Right cardiac atrium (tissue), 5 donors: ENCODE results near the gene CERS3. TPM values are rescaled to one million over a fixed set of nuclear protein-coding genes. Genes with fewer than 3 reads are reported as not detected.

Source experiments
- ATAC-seq, 2 donors: fragments of 200-7000 bp; cut with Tn5 transposase; one replicate each; pipeline versions ENCODE4 v1.8.0 to v1.9.1; 2020; ENCODE audit warnings: moderate library complexity in 2 of 2, mild to moderate bottlenecking in 1 of 2
- DNase-seq, 3 donors: peaks; one replicate each; pipeline ENCODE4 v3.0.0-alpha.2; 2020
- H3K27ac ChIP-seq: one replicate; pipeline ENCODE4 v1.5.1; 2013; ENCODE audit warnings: mild to moderate bottlenecking, low read length, control low read depth, moderate library complexity
- H3K27me3 ChIP-seq: one replicate; pipeline ENCODE4 v1.6.1; 2013; ENCODE audit not compliant: control insufficient read depth, insufficient read depth
- H3K4me1 ChIP-seq: one replicate; pipeline ENCODE4 v1.6.1; 2013; ENCODE audit warnings: low read length; ENCODE audit not compliant: control insufficient read depth, insufficient read depth
- H3K4me3 ChIP-seq: one replicate; pipeline ENCODE4 v1.5.1; 2013; ENCODE audit warnings: low read length, control low read depth
- H3K9me3 ChIP-seq: one replicate; pipeline ENCODE4 v1.6.1; 2013; ENCODE audit warnings: low read length; ENCODE audit not compliant: control insufficient read depth
- WGBS: extraction: QIAGEN DNeasy Blood & Tissue Kit; methylation state at CpG from one replicate; pipeline ENCODE4 v1.1.7; 2013; 5-methylcytosine and 5-hydroxymethylcytosine counted together
- intact Hi-C, 4 donors: fragments of 100-400 bp; cut with DNase I; formaldehyde crosslinking; loops; one replicate each; pipeline versions ENCODE4 v1.11.0 to v1.14.0; 2022 to 2023
- polyA plus RNA-seq: library from polyadenylated mRNA; stranded (reverse); fragments of 200-250 nt; gene quantifications from one replicate; pipeline ENCODE4 v1.2.3, GENCODE V29; 2013
- total RNA-seq, 4 donors: library from RNA; stranded (reverse); fragmentation: NEBNext Ultra II Directional; extraction: Animal tissue kit (Norgen Biotek cat#: 25700); gene quantifications; one replicate each; pipeline ENCODE4 v1.2.1, GENCODE V29; 2021
- donor health status: healthy with polysubstance abuse.
- donor health status: DM: no; HTN: yes; CAD: no.
- donor health status: DM: no; HTN: no; CAD: no.
- donor health status: DM: no; HTN: yes; CAD: no; lungs with severe emphysema.
- donor health status: DM: yes; HTN: yes; CAD: no.

Gene CERS3
- total and polyA plus RNA-seq, 5 donors, result 0.02 to 0.48 (median 0.23) TPM; not detected in 1

- Histone ChIP-seq H3K27me3 (no peaks in the 10 kb centered on the region), H3K4me1 (no peaks in the 10 kb centered on the region), H3K4me3 (no peak overlapping the region), H3K27ac (no peak overlapping the region), H3K9me3 (peaks cover 12% of the 10 kb centered on the region)
- ATAC-seq (peak in 1 of 2 donors; percentile 21), DNase-seq (no peak)
- 21% methylated on average over 3 of the region's 3 CpGs for WGBS
- intact Hi-C loops, result no loop called here
Observed at GRCh38 chr15:100383302-100384107, 145.2 kb downstream of the CERS3 start.

GRCh38 chr15:100373942-100374341, 154.8 kb downstream of the CERS3 start:
- H3K4me1 ChIP-seq, result no peaks in the 10 kb centered on the region
- WGBS, result 14% methylated on average over 8 of the region's 8 CpGs
- H3K4me3 ChIP-seq, result peak overlapping the region; percentile 41
- peaks cover 2% of the 10 kb centered on the region for H3K9me3 ChIP-seq
- H3K27me3 ChIP-seq, result peaks cover 2% of the 10 kb centered on the region
- H3K27ac ChIP-seq, result no peak overlapping the region
- intact Hi-C loops, result no loop called here
- peak in 1 of 3 donors; percentile 32 for DNase-seq
- peak; percentile 14 to 55 for ATAC-seq

- Histone ChIP-seq H3K27me3 (peaks cover 2% of the 10 kb centered on the region), H3K4me3 (peak overlapping the region; percentile 41), H3K4me1 (no peaks in the 10 kb centered on the region), H3K9me3 (peaks cover 2% of the 10 kb centered on the region), H3K27ac (no peak overlapping the region)
- 2% methylated on average over 81 of the region's 82 CpGs for WGBS
- DNase-seq (peak in 2 of 3 donors; percentile 50 to 61), ATAC-seq (peak; percentile 31 to 65)
- intact Hi-C loops, result no loop called here
Observed at GRCh38 chr15:100373120-100373896, 155.4 kb downstream of the CERS3 start.

- Histone ChIP-seq H3K27ac (no peak overlapping the region), H3K9me3 (peaks cover 2% of the 10 kb centered on the region), H3K27me3 (peaks cover 2% of the 10 kb centered on the region), H3K4me1 (no peaks in the 10 kb centered on the region), H3K4me3 (peak overlapping the region; percentile 41)
- intact Hi-C loops, result no loop called here
- DNase-seq (peak; percentile 45 to 78 (median 52)), ATAC-seq (peak; percentile 63 to 79)
- 21% methylated on average over 9 of the region's 9 CpGs for WGBS
Observed at GRCh38 chr15:100372739-100373119, 156.0 kb downstream of the CERS3 start.

- Histone ChIP-seq H3K9me3 (no peaks in the 10 kb centered on the region), H3K27me3 (no peaks in the 10 kb centered on the region), H3K27ac (no peak overlapping the region), H3K4me3 (no peak overlapping the region), H3K4me1 (peaks cover under 1% of the 10 kb centered on the region)
- 78% methylated on average over 2 of the region's 2 CpGs for WGBS
- ATAC-seq, result no peak
- intact Hi-C loops, result loop anchor here in 1 of 4 donors (10.0 kb wide), 1 partner anchor 209 kb away; no protein-coding TSS in a partner anchor
- DNase-seq, result no peak
Observed at GRCh38 chr15:100355342-100355741, 173.4 kb downstream of the CERS3 start.

GRCh38 chr15:100353449-100353848, 175.3 kb downstream of the CERS3 start:
- H3K27ac ChIP-seq, result no peak overlapping the region
- H3K4me1 ChIP-seq, result peaks cover 2% of the 10 kb centered on the region
- DNase-seq (no peak), ATAC-seq (no peak)
- no peaks in the 10 kb centered on the region for H3K9me3 ChIP-seq
- no peaks in the 10 kb centered on the region for H3K27me3 ChIP-seq
- 83% methylated on average over 3 of the region's 3 CpGs for WGBS
- H3K4me3 ChIP-seq, result no peak overlapping the region
- intact Hi-C loops, result loop anchor here in 2 of 4 donors (5.0 to 10.0 kb wide), 2 partner anchors 211 to 219 kb away; no protein-coding TSS in a partner anchor

- WGBS, result 37% methylated on average over 19 of the region's 19 CpGs
- H3K27ac ChIP-seq, result peak overlapping the region; percentile 77
- peak; percentile 55 to 57 for ATAC-seq
- peaks cover 2% of the 10 kb centered on the region for H3K4me1 ChIP-seq
- no peaks in the 10 kb centered on the region for H3K9me3 ChIP-seq
- intact Hi-C loops, result loop anchor here in 2 of 4 donors (5.0 to 10.0 kb wide), 2 partner anchors 214 to 222 kb away; no protein-coding TSS in a partner anchor
- H3K27me3 ChIP-seq, result no peaks in the 10 kb centered on the region
- no peak for DNase-seq
- peak overlapping the region; percentile 21 for H3K4me3 ChIP-seq
Observed at GRCh38 chr15:100350434-100351226, 178.1 kb downstream of the CERS3 start.

Other genes starting within 250 kb of the CERS3 start
- gene ADAMTS17, start 187.0 kb downstream of the CERS3 start, total RNA-seq, result 1 to 10 TPM; 2.4 to 6.5 (median 3.5) TPM
- gene ADAMTS17, start 187.0 kb downstream of the CERS3 start, polyA plus RNA-seq, result 1.2 TPM
- gene LINS1, start 73.2 kb upstream of the CERS3 start, total RNA-seq, result 10 to 100 TPM in 3 of 4 donors, 1 to 10 TPM in 1; 9.4 to 13.6 (median 12.6) TPM
- 5.0 TPM for gene LINS1, start 73.2 kb upstream of the CERS3 start, polyA plus RNA-seq
- 1 to 10 TPM; 6.3 to 9.3 (median 7.6) TPM for gene ASB7, start 73.6 kb upstream of the CERS3 start, total RNA-seq
- 3.1 TPM for gene ASB7, start 73.6 kb upstream of the CERS3 start, polyA plus RNA-seq